ENCODE data around the gene SKA1. TPM values are rescaled to one million over a fixed set of nuclear protein-coding genes. Genes with fewer than 3 reads are reported as not detected.

SKA1 gene
- total and polyA plus RNA-seq, 2 of the 13 experiments (the other 11 are each of a cell fraction or from before 2014, with no cell fraction given) = 5.3 to 21.3 TPM

GRCh38 chr18:50401888-50402287 is 27.0 kb downstream of the SKA1 start (continued):
- TF ChIP-seq SRSF4 (IDR thresholded peaks at IDR 0.05; ENCODE audit: low read depth, low read length, poor library complexity, severe bottlenecking) (no peak), ZFP41 (CRISPR knock-in tag; IDR thresholded peaks at IDR 0.05; ENCODE audit: borderline replicate concordance) (no peak), NFATC3 (CRISPR knock-in tag; IDR thresholded peaks at IDR 0.05) (no peak), ZNF230 (CRISPR knock-in tag; IDR thresholded peaks at IDR 0.05) (no peak), SCMH1 (CRISPR knock-in tag; IDR thresholded peaks at IDR 0.05; ENCODE audit: borderline replicate concordance) (no peak), POGZ (CRISPR knock-in tag; IDR thresholded peaks at IDR 0.05) (no peak), ZNF446 (CRISPR knock-in tag; IDR thresholded peaks at IDR 0.05) (no peak), ZNF331 (CRISPR knock-in tag; IDR thresholded peaks at IDR 0.05) (peak; percentile 32; the same call in 1 of the 2 replicates), FOXK2 (IDR thresholded peaks at IDR 0.05) (no peak), RFX5 (IDR thresholded peaks at IDR 0.05; ENCODE audit: low read depth, low read length) (no peak), ZNF138 (CRISPR knock-in tag; IDR thresholded peaks at IDR 0.05; ENCODE audit: low read depth) (no peak), SMAD1 (CRISPR knock-in tag; IDR thresholded peaks at IDR 0.05; ENCODE audit: borderline replicate concordance, low read depth) (no peak), ZNF747 (CRISPR knock-in tag; IDR thresholded peaks at IDR 0.05; ENCODE audit: borderline replicate concordance) (no peak), GPN1 (CRISPR knock-in tag; IDR thresholded peaks at IDR 0.05; ENCODE audit: borderline replicate concordance) (no peak), FOXA3 (CRISPR knock-in tag; IDR thresholded peaks at IDR 0.05) (no peak; the same call in 1 of the 2 replicates), SOX5 (CRISPR knock-in tag; IDR thresholded peaks at IDR 0.05; ENCODE audit: borderline replicate concordance) (peak; percentile 49; the same call in 1 of the 2 replicates), MBNL3 (CRISPR knock-in tag; conservative IDR thresholded peaks at IDR 0.05) (no peak), ARHGAP35 (CRISPR knock-in tag; IDR thresholded peaks at IDR 0.05; ENCODE audit: borderline replicate concordance) (no peak), ZSCAN20 (CRISPR knock-in tag; IDR thresholded peaks at IDR 0.05; ENCODE audit: borderline replicate concordance) (no peak)
- TF ChIP-seq, protein P1, sequence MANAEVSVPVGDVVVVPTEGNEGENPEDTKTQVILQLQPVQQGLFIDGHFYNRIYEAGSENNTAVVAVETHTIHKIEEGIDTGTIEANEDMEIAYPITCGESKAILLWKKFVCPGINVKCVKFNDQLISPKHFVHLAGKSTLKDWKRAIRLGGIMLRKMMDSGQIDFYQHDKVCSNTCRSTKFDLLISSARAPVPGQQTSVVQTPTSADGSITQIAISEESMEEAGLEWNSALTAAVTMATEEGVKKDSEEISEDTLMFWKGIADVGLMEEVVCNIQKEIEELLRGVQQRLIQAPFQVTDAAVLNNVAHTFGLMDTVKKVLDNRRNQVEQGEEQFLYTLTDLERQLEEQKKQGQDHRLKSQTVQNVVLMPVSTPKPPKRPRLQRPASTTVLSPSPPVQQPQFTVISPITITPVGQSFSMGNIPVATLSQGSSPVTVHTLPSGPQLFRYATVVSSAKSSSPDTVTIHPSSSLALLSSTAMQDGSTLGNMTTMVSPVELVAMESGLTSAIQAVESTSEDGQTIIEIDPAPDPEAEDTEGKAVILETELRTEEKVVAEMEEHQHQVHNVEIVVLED (CRISPR knock-in tag; IDR thresholded peaks at IDR 0.05; ENCODE audit: borderline replicate concordance) = no peak
- TF ChIP-seq, protein P2, sequence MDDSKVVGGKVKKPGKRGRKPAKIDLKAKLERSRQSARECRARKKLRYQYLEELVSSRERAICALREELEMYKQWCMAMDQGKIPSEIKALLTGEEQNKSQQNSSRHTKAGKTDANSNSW (CRISPR knock-in tag; IDR thresholded peaks at IDR 0.05; ENCODE audit: borderline replicate concordance) = no peak
- TF ChIP-seq, protein P3, sequence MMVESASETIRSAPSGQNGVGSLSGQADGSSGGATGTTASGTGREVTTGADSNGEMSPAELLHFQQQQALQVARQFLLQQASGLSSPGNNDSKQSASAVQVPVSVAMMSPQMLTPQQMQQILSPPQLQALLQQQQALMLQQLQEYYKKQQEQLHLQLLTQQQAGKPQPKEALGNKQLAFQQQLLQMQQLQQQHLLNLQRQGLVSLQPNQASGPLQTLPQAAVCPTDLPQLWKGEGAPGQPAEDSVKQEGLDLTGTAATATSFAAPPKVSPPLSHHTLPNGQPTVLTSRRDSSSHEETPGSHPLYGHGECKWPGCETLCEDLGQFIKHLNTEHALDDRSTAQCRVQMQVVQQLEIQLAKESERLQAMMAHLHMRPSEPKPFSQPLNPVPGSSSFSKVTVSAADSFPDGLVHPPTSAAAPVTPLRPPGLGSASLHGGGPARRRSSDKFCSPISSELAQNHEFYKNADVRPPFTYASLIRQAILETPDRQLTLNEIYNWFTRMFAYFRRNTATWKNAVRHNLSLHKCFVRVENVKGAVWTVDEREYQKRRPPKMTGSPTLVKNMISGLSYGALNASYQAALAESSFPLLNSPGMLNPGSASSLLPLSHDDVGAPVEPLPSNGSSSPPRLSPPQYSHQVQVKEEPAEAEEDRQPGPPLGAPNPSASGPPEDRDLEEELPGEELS (CRISPR knock-in tag; IDR thresholded peaks at IDR 0.05) = 0 out of 2 replicates have a peak, but pooled peaks have one; percentile 13
- TF ChIP-seq, protein P4, sequence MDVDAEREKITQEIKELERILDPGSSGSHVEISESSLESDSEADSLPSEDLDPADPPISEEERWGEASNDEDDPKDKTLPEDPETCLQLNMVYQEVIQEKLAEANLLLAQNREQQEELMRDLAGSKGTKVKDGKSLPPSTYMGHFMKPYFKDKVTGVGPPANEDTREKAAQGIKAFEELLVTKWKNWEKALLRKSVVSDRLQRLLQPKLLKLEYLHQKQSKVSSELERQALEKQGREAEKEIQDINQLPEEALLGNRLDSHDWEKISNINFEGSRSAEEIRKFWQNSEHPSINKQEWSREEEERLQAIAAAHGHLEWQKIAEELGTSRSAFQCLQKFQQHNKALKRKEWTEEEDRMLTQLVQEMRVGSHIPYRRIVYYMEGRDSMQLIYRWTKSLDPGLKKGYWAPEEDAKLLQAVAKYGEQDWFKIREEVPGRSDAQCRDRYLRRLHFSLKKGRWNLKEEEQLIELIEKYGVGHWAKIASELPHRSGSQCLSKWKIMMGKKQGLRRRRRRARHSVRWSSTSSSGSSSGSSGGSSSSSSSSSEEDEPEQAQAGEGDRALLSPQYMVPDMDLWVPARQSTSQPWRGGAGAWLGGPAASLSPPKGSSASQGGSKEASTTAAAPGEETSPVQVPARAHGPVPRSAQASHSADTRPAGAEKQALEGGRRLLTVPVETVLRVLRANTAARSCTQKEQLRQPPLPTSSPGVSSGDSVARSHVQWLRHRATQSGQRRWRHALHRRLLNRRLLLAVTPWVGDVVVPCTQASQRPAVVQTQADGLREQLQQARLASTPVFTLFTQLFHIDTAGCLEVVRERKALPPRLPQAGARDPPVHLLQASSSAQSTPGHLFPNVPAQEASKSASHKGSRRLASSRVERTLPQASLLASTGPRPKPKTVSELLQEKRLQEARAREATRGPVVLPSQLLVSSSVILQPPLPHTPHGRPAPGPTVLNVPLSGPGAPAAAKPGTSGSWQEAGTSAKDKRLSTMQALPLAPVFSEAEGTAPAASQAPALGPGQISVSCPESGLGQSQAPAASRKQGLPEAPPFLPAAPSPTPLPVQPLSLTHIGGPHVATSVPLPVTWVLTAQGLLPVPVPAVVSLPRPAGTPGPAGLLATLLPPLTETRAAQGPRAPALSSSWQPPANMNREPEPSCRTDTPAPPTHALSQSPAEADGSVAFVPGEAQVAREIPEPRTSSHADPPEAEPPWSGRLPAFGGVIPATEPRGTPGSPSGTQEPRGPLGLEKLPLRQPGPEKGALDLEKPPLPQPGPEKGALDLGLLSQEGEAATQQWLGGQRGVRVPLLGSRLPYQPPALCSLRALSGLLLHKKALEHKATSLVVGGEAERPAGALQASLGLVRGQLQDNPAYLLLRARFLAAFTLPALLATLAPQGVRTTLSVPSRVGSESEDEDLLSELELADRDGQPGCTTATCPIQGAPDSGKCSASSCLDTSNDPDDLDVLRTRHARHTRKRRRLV (CRISPR knock-in tag; IDR thresholded peaks at IDR 0.05) = no peak
